SW480 (cell line): ENCODE data around the gene MCRS1.
A peak's percentile ranks its signal among the peaks of the same experiment; 100 is the strongest.
"Not testable (repeated sequence)": the region's sequence is repeated elsewhere in the genome, so short reads cannot be mapped to it uniquely, and the experiment has no call there.

Experiments
- DNase-seq: peaks from one replicate; pipeline ENCODE4 v3.0.0-alpha.2; 2016; ENCODE audit warnings: low spot score

MCRS1 gene

GRCh38 chr12:49518914-49519573, 48.9 kb downstream of the MCRS1 start:
- DNase-seq, result no peak

GRCh38 chr12:49515266-49515665, 52.7 kb downstream of the MCRS1 start:
- peak; percentile 58 for DNase-seq

DNA sequence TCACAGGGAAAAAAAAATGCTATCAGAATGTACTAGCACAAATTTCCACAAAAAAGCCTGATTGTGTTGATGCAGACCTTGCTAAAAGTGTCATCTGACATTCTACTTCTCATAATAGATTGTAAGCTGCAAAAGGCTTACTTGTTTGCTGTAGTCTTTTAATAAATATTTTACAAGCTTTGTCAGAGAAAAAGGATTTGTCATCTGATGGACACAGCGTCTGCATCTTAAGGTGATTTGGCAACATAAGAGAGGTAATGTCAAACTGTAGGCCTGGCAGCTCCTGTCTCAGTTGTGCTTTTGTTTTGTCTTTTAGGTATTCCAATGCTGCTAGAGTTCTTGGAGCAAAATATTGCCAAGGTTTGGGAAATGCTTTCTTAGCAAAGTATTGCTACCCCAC, 55.4 kb downstream of the MCRS1 start:
- no peak for DNase-seq

DNA sequence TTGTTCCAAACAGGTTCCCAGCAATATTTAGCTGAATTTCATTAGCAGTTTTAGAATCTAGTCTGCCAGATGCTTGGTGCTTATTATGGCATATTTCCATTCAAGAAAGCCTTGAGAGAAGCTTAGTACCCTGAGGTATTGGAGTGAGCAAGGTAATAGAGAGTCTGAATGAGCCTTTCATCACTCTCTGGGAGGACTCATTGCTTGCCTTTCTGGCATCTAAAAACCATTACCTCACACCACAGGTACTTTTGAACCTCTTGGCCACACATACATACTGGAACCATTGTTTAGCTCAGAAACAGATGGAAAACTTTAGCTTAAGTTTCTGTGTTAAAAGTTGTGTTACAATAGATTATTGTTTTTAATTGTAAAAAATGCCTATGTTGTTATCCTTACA, 56.5 kb downstream of the MCRS1 start:
- peak; percentile 42 for DNase-seq

- DNase-seq, result not testable (repeated sequence)
Observed at GRCh38 chr12:49509681-49510080, 58.3 kb downstream of the MCRS1 start.
